Lung (tissue), 12 donors: ENCODE measurements around the gene IQGAP2. TPM values are rescaled to one million over a fixed set of nuclear protein-coding genes. Genes with fewer than 3 reads are reported as not detected.

Experiments used
- ATAC-seq: fragments of 200-7000 bp; cut with Tn5 transposase; one replicate; pipeline ENCODE4 v1.9.1; 2020; ENCODE audit warnings: moderate number of reproducible peaks; ENCODE audit not compliant: insufficient read depth, low FRiP score
- DNase-seq, 3 donors: peaks; one replicate each; pipeline ENCODE4 v3.0.0-alpha.2; 2013 to 2017
- H3K27ac ChIP-seq, 2 donors: one replicate each; pipeline ENCODE4 v1.5.1; 2013; ENCODE audit warnings: mild to moderate bottlenecking in 2 of 2, moderate library complexity in 2 of 2, control low read depth in 1 of 2, inconsistent platforms in 1 of 2, low read depth in 1 of 2, low read length in 1 of 2
- H3K27me3 ChIP-seq, 3 donors: one replicate each; pipeline ENCODE4 v1.5.1; 2013; ENCODE audit warnings: low read length in 2 of 3; ENCODE audit not compliant: control insufficient read depth in 3 of 3, insufficient read depth in 3 of 3
- H3K36me3 ChIP-seq, 4 donors: one replicate each; pipeline ENCODE4 v1.5.1; 2013; ENCODE audit warnings: low read length in 4 of 4, mild to moderate bottlenecking in 1 of 4, moderate library complexity in 1 of 4; ENCODE audit not compliant: control insufficient read depth in 4 of 4, insufficient read depth in 4 of 4
- H3K4me1 ChIP-seq, 5 donors: one replicate each; pipeline ENCODE4 v1.5.1; 2013; ENCODE audit warnings: low read length in 5 of 5, mild to moderate bottlenecking in 2 of 5, moderate library complexity in 1 of 5; ENCODE audit not compliant: control insufficient read depth in 5 of 5, insufficient read depth in 5 of 5
- H3K4me3 ChIP-seq: one replicate; pipeline ENCODE4 v1.5.1; 2013; ENCODE audit warnings: mild to moderate bottlenecking, control low read depth, moderate library complexity
- H3K9ac ChIP-seq, 2 donors: one replicate each; pipeline ENCODE4 v1.5.1; 2013; ENCODE audit warnings: low read length in 2 of 2, control low read depth in 1 of 2; ENCODE audit not compliant: insufficient read depth in 1 of 2
- H3K9me3 ChIP-seq, 4 donors: one replicate each; pipeline ENCODE4 v1.5.1; 2013; ENCODE audit warnings: low read length in 3 of 4, mild to moderate bottlenecking in 1 of 4, moderate library complexity in 1 of 4; ENCODE audit not compliant: control insufficient read depth in 4 of 4, insufficient read depth in 3 of 4
- CTCF ChIP-seq: IDR thresholded peaks from 2 replicates; pipeline ENCODE4 v1.5.1; 2012; ENCODE audit warnings: mild to moderate bottlenecking; ENCODE audit errors: control extremely low read depth, extremely low read depth
- WGBS, 2 donors: extraction: QIAGEN DNeasy Blood & Tissue Kit; methylation state at CpG; one replicate each; pipeline ENCODE4 v1.1.7; 2013; 5-methylcytosine and 5-hydroxymethylcytosine counted together
- polyA plus RNA-seq, 2 donors: library from polyadenylated mRNA; stranded (reverse); fragments of 200-250 nt; gene quantifications; one replicate each; pipeline ENCODE4 v1.2.1, GENCODE V29; 2013
- total RNA-seq, 2 donors: library from RNA; depleted of rRNA in 1 of 2; stranded (reverse); fragments of >200 nt in 1 of 2; gene quantifications; one replicate each; pipeline ENCODE4 v1.2.1, GENCODE V29; 2014 to 2021
- donor health status: control.
- donor health status: control.
- donor health status: Bipolar disorder and iron deficiency.
- donor health status: healthy.
- donor health status: DM: yes; HTN: yes; CAD: no.

IQGAP2 gene
- total and polyA plus RNA-seq, 4 donors, result 6.0 to 33.6 (median 13.7) TPM

DNA sequence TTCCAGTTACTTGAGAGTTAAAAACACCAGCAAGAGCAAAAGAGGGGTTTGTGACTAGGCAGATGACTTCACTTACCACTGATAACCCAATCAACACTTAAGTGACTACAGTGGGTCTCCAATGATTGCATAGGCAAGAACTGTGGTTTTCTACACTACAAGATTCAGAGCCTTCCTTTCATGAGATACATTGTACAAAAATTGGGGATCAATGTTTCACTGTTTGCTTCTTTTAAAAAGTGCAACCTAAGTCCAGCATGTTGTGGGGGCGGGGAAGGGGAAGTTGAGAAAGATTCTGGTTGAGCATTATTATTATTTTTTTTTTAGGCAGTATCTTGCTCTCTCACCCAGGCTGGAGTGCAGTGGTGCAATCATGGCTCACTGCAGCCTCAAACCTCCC is 3.6 kb downstream of the IQGAP2 start:
- ATAC-seq (no peak), DNase-seq (no peak)
- Histone ChIP-seq H3K4me3 (no peak overlapping the region), H3K9ac (no peak overlapping the region), H3K36me3 (no peaks in the 10 kb centered on the region), H3K27ac (no peak overlapping the region), H3K9me3 (no peaks in the 10 kb centered on the region), H3K4me1 (peaks cover 0 to 17% (median 3%) of the 10 kb centered on the region in 5 donors), H3K27me3 (no peaks in the 10 kb centered on the region)
- no peak for TF ChIP-seq CTCF
- 40 to 69% methylated on average over 1 of the region's 1 CpG for WGBS, 2 donors

- no peak for TF ChIP-seq CTCF
- Histone ChIP-seq H3K9me3 (no peaks in the 10 kb centered on the region), H3K4me1 (peaks cover 0 to 14% (median 0%) of the 10 kb centered on the region in 5 donors), H3K4me3 (no peak overlapping the region), H3K9ac (no peak overlapping the region), H3K36me3 (no peaks in the 10 kb centered on the region), H3K27me3 (no peaks in the 10 kb centered on the region), H3K27ac (no peak overlapping the region)
- 92 to 93% methylated on average over 7 of the region's 7 CpGs for WGBS, 2 donors
- DNase-seq, result no peak
- no peak for ATAC-seq
Observed at GRCh38 chr5:76408104-76408654, 5.1 kb downstream of the IQGAP2 start.

DNA sequence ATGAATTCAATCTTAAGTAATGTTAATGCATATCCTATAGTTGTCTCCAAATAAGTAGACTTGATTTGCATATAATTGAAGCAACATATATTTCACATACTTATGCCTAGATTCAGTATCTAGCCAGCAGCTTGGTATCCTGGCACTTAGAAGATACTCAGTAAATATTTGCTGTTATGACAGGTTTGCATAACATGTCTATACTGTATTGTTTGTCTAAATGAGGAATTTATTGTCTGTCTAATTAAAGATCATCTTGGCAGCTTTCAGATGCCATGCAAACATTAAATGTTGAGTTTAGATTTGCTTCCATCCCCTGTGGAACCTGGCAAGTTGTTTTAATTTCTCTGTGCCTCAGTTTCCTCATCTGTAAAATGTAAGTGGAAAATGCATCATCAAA is 9.4 kb downstream of the IQGAP2 start:
- ATAC-seq, result no peak
- no peak overlapping the region for H3K4me3 ChIP-seq
- no peak for TF ChIP-seq CTCF
- peaks cover 0 to 5% (median 0%) of the 10 kb centered on the region in 5 donors for H3K4me1 ChIP-seq
- H3K27ac ChIP-seq, result no peak overlapping the region
- no peak for DNase-seq
- no peaks in the 10 kb centered on the region for H3K27me3 ChIP-seq
- no peak overlapping the region for H3K9ac ChIP-seq
- H3K36me3 ChIP-seq, result no peaks in the 10 kb centered on the region
- H3K9me3 ChIP-seq, result no peaks in the 10 kb centered on the region

- WGBS, 2 donors, result 75 to 88% methylated on average over 5 of the region's 5 CpGs
- H3K4me1 ChIP-seq, result peaks cover 0 to 5% (median 0%) of the 10 kb centered on the region in 5 donors
- H3K36me3 ChIP-seq, result no peaks in the 10 kb centered on the region
- no peak for TF ChIP-seq CTCF
- H3K27ac ChIP-seq, result no peak overlapping the region
- no peak for ATAC-seq
- no peaks in the 10 kb centered on the region for H3K27me3 ChIP-seq
- H3K9ac ChIP-seq, result no peak overlapping the region
- H3K4me3 ChIP-seq, result no peak overlapping the region
- H3K9me3 ChIP-seq, result no peaks in the 10 kb centered on the region
- no peak for DNase-seq
Observed at GRCh38 chr5:76413746-76414145, 10.7 kb downstream of the IQGAP2 start.
